ENCODE data around the gene IKZF4. TPM values are rescaled to one million over a fixed set of nuclear protein-coding genes. Genes with fewer than 3 reads are reported as not detected.

Gene IKZF4
- total RNA-seq, 1 experiment from 2014 or later: 13.9 TPM

DNA sequence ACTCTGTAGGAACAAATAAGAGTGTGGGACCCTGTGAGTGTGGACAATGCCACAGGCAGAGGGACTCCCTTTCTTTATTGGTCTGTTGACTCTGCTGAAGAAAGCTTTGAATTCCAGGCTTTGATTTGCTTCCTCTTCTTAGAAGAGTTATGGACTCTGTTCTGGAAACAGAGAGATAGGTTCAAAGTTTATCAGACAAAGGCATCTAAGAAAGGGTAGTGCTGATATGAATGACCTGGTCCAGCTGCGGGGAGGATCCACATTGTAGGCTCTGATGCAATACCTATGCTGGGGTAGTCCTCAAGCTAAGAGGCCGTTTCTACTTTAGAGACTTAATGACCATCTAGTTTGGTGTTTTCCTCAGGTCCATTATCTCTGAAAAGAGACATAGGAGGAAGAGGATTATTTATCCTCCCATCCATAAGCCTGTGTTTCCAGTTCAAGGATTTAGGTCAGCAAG, 10.7 kb upstream of the IKZF4 start:
- no peak overlapping the region for H4K5ac ChIP-seq (ENCODE audit: insufficient read length, low read depth, low read length)
- peaks cover 8 to 15% of the 10 kb centered on the region in 2 experiments for H3K4me1 Mint-ChIP-seq
- DNase-seq: no peak
- H2BK20ac ChIP-seq (ENCODE audit: low read depth, low read length, poor library complexity, severe bottlenecking): no peak overlapping the region
- H3T11ph ChIP-seq (ENCODE audit: low read length): no peak overlapping the region
- H4K8ac ChIP-seq (replicated peaks; ENCODE audit: insufficient read length, low read depth, low read length): no peak overlapping the region
- H3K23me2 ChIP-seq (ENCODE audit: insufficient read length, low read depth, low read length, poor library complexity, severe bottlenecking): peaks cover 7% of the 10 kb centered on the region
- no peaks in the 10 kb centered on the region for H4K20me1 ChIP-seq (ENCODE audit: control insufficient read depth, insufficient read depth, insufficient read length)
- no peak overlapping the region for H3K23ac ChIP-seq (ENCODE audit: insufficient read length, low read depth, low read length)
- no peak overlapping the region for H2BK15ac ChIP-seq (ENCODE audit: low read depth, low read length)
- H4K91ac ChIP-seq (ENCODE audit: insufficient read length, low read depth, low read length): no peak overlapping the region
- no peak overlapping the region for H3K4me2 ChIP-seq (ENCODE audit: insufficient read depth, insufficient read length, low read length)
- no peak overlapping the region for H3K4ac ChIP-seq (ENCODE audit: low read depth, low read length)
- no peak overlapping the region for H2BK5ac ChIP-seq (ENCODE audit: insufficient read length, low read length)
- no peak overlapping the region for H3K9ac ChIP-seq (ENCODE audit: extremely low read depth, insufficient read length, low read length)
- H3K27me3 Mint-ChIP-seq (ENCODE audit: low read depth): no peaks in the 10 kb centered on the region
- no peak overlapping the region; a peak in 1 of 5 replicates for H3K4me3 Mint-ChIP-seq
- WGBS (ENCODE audit: extremely low coverage, insufficient read length, low lambda C conversion rate): no CpG with 5 or more reads among the region's 2 CpGs
- H3K79me2 ChIP-seq (ENCODE audit: insufficient read depth, low read length): no peaks in the 10 kb centered on the region
- no peaks in the 10 kb centered on the region for H3K79me1 ChIP-seq (ENCODE audit: insufficient read depth, low read depth, low read length, poor library complexity, severe bottlenecking)
- no peak overlapping the region for H3K18ac ChIP-seq (ENCODE audit: insufficient read length, low read depth, low read length)
- no peak overlapping the region for H2AFZ ChIP-seq (ENCODE audit: low read length)
- TF ChIP-seq, protein P1, sequence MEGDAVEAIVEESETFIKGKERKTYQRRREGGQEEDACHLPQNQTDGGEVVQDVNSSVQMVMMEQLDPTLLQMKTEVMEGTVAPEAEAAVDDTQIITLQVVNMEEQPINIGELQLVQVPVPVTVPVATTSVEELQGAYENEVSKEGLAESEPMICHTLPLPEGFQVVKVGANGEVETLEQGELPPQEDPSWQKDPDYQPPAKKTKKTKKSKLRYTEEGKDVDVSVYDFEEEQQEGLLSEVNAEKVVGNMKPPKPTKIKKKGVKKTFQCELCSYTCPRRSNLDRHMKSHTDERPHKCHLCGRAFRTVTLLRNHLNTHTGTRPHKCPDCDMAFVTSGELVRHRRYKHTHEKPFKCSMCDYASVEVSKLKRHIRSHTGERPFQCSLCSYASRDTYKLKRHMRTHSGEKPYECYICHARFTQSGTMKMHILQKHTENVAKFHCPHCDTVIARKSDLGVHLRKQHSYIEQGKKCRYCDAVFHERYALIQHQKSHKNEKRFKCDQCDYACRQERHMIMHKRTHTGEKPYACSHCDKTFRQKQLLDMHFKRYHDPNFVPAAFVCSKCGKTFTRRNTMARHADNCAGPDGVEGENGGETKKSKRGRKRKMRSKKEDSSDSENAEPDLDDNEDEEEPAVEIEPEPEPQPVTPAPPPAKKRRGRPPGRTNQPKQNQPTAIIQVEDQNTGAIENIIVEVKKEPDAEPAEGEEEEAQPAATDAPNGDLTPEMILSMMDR (conservative IDR thresholded peaks at IDR 0.05): no peak
- no peaks in the 10 kb centered on the region for H3K27me3 ChIP-seq (ENCODE audit: insufficient read depth, low read length)
- H3K56ac ChIP-seq (ENCODE audit: insufficient read length, low read depth, low read length): no peak overlapping the region
- H2AK5ac ChIP-seq (ENCODE audit: insufficient read length, low read length): no peak overlapping the region
- H3K27ac ChIP-seq (ENCODE audit: insufficient read length, low read depth, low read length): no peak overlapping the region
- no peaks in the 10 kb centered on the region for H3K9me3 ChIP-seq (ENCODE audit: control insufficient read depth, low read depth, low read length)
- H3K4me1 ChIP-seq (ENCODE audit: insufficient read depth, low read length): no peaks in the 10 kb centered on the region
- H3K9me3 Mint-ChIP-seq: no peaks in the 10 kb centered on the region
- H3K36me3 Mint-ChIP-seq (ENCODE audit: insufficient read depth in 1 of 3, low read depth in 3 of 3): peaks cover 2 to 11% (median 5%) of the 10 kb centered on the region in 3 experiments; a peak in 6 of 7 replicates
- H2BK120ac ChIP-seq (ENCODE audit: low read depth, low read length, poor library complexity, severe bottlenecking): no peak overlapping the region
- H3K27ac Mint-ChIP-seq: peak overlapping the region in 1 of 3 experiments; percentile 35; a peak in 3 of 7 replicates
- H2BK12ac ChIP-seq (ENCODE audit: insufficient read length, low read depth, low read length): no peak overlapping the region
- no peak overlapping the region for H3K14ac ChIP-seq (ENCODE audit: insufficient read depth, low read length)
